GM15510 (cell line): ENCODE results near the gene USH1C.

Source experiments
- POLR2A ChIP-seq: IDR thresholded peaks from 3 replicates; pipeline ENCODE4 v1.6.1; 2011; ENCODE audit warnings: borderline replicate concordance; ENCODE audit not compliant: insufficient read length; ENCODE audit errors: extremely low read depth

USH1C gene

DNA sequence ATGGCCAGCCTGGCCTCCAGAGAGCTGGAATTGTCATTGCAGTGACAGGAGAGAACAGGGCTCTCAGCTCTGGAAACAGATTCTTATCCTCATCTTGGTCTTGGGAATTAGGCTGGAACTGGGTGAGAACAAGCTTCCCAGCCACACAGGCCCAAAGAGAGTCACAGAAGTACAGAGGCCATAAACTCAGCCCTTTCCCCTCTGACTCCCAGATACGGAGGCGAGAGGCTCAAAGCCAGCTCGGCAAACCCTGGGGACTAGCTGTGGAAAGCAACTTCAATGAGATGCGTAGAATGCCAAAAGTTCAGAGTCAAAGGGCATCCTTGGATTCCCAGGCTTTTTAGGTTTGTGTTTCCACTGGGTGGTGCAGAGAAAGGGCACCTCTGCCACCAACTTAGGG is 53.3 kb downstream of the USH1C start:
- no peak for TF ChIP-seq POLR2A

DNA sequence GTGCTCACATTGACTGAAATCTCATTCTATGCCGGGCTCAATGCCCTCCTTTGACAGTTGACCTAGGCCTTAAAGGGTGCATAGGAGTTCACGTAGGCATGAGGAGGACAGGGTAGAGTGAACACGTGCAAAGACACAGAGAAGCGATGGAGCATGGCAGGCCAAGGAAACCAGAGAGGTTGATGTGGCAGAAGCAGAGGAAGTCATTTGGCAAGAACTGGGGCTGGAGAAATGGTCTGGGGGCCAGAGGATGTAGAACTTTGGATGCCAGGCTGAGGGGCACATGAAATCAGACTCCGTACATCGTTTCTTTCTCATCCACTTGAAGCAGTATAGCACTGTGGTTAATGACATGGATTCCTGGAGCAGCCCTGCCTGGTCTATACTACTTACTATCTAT is 54.0 kb downstream of the USH1C start:
- TF ChIP-seq POLR2A = no peak

DNA sequence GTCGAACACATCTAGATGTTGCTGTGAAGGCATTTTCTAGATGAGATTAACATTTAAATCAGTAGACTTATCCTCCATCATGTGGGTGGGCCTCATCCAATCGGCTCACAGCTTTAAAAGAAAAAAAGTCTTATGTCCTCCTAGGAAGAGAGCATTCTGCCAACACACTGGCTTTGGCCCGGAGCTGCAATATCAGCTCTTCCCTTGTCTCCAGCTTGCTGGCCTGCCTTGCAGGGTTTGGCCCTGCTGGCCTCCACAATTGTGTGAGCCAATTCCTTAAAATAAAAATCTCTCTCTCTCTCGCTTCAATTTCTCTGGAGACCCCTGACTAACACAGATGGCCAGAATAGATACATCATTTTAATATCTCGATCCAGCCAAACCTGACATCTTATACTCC is 54.5 kb downstream of the USH1C start:
- TF ChIP-seq POLR2A = no peak

DNA sequence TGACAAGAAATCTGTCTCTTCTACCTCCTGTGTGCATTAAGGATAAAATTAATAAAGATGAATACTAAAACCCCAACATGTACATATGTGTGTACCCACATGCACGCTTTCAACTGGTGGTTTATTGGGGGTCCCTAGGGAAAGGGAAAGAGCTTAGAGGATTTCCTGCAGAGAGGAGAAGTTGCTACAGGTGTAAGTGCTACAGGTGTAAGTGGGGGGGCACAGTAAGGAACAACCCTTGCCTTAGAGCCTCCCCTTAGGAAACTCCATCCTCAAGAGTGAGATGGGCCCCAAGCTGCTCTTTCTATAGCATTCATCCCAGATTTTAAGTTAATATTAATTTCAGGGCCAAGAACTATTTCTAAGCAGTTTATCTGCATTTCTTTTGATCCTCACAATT is 55.7 kb downstream of the USH1C start:
- no peak for TF ChIP-seq POLR2A

DNA sequence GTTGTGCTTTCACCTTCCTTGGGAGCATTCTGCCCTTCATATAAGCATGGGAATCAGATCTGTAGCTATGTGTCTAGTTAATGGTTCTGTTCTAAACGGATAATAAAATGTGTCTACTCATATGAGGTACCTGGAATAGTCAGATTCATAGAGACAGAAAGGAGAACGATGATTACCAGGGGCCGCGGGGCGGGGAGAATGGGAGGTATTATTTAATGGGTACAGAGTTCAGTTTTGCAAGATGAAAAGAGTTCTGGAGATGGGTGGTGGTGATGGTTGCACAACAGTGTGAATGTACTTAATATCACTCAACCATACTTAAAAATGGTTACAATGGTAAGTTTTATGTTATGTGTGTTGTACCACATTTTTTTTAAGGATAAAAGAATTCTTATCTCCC is 57.6 kb downstream of the USH1C start:
- no peak for TF ChIP-seq POLR2A

DNA sequence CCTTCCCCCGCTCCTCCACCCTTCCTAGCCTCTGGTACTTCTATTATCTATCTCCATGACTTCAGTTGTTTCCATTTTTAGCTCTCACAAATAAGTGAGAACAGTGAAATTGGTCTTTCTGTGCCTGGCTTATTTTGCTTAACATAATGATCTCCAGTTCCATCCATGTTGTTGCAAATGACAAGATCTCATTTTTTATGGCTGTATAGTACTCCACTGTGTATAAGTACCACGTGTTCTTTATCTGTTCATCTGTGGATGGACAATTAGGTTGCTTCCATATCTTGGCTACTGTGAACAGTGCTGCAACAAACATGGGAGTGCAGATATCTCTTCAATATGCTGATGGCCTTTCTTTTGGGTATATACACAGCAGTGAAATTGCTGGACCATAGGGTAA is 60.7 kb downstream of the USH1C start:
- TF ChIP-seq POLR2A = no peak

DNA sequence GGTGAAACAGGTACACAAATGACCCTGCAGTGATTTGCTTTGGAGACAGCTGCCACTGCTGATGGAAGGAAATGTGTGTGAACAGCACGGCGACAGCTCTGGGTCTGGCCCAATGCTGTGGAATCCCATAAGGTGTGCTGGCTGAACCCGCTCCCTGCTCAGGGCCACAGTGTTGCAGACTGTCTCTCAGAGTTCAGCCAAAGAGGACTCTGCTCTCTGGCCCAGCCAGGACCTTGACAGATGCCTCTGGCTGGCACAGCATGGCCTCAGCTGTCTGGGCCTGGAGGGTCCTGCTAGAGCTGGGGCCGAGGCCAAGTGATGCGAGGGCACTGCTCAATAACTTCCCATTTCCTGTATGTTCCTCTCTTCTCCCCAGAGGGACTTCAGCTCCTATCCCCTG is 62.3 kb downstream of the USH1C start:
- no peak for TF ChIP-seq POLR2A

DNA sequence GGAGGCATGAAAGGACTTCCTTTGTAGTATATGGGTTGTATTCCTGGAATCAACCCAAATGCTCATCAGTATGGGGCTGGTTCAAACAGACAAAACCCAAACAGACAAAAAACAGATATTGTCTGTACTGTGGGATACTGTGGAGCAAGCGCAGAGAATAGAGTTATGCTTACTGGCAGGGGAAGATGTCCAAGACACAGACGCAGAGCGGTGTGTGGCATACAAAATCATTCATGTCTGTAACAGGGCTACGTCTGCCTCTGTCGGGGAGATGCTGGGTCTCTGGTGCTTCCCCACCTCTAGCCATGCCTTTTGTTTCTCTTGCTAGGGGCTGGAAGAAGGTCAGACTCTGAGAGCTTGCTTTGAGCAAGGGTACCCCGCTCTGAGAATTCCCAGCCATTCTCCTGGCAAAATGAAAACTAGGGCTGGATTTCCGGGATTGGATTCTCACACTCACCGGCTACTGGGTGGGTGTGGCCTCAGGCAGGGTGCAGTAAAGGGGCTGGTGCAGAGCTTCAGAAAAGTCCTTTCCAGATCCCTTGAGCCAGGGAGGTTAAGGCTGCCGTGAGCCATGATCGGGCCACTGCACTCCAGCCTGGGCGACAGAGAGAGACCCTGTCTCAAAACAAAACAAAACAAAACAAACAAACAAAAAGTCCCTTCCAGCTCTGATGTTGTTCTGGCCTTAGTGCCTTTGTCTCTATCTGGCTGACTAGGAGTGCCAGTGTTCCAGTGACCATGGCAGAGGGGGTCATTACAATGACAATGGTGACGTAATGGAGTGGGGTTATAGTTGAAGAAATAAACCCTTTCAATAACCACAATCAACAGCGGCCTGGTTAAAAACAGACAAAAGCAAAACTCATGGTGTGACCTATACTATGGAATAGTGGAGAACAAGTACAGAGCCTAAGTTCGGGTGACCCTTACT is 64.7 kb downstream of the USH1C start:
- TF ChIP-seq POLR2A = no peak

DNA sequence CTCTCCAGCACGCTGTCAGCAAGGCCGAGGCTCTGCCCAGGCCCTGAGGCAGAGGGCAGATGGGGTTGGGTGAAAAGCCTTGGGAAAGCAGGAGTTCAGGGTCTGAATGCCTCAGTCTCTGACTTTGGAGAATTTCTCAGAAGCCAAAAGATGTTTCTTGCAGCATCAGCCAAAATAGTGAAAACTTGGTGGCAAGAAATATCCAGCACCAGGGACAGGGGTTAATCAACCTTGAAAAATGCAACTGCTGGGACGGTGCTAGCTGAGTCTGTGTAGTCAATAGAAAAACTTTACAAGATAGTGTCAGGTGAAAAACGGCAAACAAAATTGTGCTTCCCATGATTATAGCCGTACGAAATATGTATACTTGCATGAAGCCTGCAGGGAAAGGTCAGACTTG is 66.1 kb downstream of the USH1C start:
- TF ChIP-seq POLR2A = no peak

DNA sequence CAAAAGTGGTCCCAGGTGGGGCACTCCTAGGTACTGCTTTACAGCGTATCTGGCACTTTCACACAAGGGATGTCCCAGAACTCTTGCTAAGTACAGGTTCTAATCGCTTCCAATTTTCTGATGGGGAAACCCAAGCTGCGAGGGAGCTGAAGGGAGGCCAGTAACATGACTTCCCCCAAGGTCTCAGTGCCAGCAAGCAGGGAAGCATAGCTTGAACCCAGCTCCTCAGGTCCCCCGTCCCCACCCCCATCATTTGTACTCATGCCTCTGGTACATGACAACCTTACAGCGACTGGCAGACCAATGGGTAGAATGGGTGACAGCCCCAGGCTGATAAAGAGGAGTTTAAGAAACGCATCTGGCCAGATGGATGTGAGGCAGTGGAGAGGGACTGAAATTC is 66.9 kb downstream of the USH1C start:
- no peak for TF ChIP-seq POLR2A

DNA sequence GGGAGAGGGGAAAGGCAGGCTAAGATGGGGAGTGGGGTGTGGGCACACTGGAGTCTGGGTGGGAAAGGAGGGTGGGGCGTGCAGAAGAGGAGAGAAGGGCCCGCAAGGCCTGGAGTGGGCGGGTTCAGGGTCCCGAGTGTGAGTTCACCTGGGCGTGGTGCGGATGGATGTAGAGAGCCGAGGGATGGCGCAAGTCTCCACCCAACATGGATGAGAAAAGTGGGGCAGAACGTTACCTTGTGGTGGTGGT is 67.2 kb downstream of the USH1C start:
- no peak for TF ChIP-seq POLR2A

DNA sequence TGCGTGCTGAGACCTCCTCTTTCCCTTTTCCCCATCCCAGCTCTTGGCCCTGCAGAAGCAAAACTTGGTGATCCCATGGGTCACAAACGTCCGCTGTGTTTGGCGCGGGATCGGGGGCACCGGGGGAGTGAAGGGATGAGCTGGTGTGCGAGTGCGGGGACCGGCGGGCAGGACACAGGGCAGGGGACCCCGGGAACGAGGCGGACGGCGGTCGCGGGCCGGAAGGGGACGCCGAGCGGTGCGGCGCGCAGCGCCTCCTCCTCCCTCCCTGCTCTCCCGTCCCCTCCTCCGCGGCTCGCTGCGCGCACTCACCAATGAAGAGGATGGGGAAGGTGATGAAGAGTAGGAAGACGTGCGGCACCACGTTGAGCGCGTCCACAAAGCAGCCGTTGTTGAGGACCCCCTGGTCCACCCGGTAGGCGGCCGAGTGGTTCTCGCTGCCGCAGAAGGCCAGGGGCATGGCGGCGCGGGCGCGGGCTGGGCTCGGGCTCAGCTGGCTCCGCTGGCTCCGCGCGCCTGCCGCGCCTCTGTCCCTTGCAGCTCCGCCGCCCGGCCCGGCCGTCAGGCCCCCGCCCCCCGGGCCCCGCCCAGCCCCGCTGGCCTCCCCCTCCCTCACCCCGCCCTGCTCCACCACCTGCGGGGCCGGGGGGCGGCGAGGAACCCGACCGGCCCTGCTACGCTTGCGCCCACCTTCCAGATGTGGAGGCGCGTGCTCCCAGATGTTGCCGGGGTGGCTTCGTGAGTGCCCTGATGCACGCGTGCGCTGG is 67.7 kb downstream of the USH1C start, which contains the start of gene ABCC8:
ABCC8 (minus strand) TSS at position 529 of the 767 bp plus-strand sequence; CDS start at position 460, 69 bp downstream.
- TF ChIP-seq POLR2A = no peak

DNA sequence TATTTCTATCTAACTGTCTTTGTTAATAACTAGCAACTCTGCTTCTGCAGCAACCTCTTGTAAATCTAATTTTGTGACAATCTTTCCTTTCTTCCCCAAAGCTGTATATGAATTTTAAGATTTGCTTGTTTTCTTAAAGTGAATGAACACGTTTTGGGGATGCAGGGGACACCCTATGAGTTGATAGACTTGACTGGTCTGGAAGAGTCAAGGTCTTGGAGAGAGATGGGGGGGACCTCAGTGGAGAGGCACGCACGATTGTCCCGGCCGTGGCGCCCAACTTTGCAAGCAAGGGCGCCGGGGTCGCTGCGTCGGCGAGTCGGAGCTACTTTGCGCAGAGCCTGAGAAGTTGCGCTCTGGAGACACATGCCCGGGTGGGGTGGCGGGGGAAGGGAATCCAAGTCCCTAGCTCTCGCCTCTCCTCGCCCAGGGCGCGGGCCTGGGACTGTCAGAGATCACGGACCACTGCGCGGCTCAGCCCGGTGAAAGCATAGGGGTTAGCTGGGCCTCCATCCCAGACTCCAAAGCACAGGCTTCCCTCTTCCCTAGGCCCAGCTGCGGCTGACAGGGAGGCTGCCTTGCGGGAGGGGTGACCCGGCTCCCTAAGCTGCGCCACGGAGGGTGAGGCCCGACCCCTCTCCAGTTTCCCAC is 68.4 kb downstream of the USH1C start:
- no peak for TF ChIP-seq POLR2A

DNA sequence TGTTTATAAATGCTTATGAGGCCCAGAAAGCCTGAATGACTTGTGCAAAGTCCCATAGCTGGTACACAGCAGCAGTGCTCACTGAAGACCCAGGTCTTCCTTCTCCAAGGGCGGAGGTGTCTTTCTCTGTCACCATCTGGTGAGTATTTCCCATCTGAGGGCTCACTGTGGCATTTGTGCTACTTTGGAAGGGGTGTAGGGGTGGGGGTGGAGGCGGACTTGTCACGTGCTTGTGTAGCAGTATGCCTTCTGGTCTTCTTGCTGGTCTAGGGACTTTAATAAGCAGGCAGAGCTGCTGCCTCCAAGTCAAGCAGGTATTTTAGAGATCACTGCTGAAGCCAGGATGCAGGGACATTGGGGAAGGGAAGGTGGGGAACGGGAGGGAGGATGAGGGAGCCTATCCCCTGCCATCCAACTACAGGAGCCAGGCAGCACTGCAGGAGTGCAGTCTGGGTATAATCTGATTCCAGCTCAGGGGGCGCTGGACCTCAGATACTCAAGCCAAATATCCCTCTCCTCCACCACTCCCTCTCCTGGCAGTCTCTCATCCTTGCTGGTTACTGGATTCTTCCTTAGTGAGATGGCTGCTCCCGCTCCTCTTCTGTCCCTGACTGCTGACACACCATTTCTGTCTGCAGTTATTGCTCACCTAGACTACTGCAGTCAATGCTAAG is 71.0 kb downstream of the USH1C start:
- no peak for TF ChIP-seq POLR2A

DNA sequence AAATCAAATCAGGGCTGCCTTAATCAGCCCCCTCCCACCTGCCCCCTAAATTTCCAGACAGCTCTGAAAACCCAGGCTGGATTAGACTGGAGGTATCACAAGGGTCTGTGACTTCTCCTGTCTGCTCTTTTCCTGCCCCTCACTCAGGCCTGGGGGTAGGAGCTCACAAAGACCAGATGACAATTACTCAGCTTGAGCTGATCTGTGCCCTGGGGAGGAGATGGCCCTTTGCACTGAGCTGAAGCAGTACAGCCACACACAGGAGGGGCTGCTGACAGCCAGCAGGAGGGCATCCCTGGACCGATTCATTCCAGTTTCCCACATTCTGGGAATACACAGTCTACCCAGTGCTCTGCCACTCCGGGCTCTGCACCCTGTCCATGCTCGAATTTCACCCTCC is 71.7 kb downstream of the USH1C start:
- TF ChIP-seq POLR2A = no peak

DNA sequence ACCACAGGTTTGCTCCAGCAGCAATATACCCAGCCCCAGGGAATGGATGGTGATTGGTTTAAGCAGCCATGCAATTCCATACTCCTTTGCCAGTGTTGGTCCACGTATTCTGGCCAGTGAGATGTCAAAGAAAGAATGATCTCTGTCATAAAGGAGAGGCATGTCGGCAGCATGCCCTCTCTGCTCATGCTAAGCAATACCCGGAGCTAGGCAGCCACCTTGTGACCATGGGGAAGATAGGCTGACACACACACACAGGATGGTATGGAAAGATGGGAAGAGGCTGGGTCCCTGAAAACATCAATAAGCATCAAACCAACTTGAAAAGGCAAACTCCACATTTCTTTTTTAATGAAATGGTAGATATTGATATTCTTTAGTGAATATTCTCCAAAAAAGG is 72.7 kb downstream of the USH1C start:
- TF ChIP-seq POLR2A = no peak

DNA sequence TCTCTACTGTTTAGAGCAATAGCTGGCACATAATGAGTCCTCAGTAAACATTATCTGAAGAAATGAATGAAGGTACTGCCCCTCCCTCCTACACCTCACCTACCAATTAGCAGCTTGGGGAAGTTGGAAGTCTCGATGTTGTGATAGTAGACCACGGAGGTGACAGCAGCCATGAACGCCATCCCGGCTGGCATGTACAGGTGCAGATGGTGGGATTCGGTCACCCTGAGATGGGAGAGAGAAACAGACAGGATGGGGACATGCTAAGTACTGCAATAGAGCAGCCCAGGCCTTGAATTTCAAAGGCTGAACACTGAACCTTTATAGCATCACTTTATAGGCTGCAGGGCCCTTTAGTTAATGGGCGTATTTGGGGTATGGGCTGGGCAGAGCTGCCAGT is 74.2 kb downstream of the USH1C start:
- no peak for TF ChIP-seq POLR2A
